Tibial artery (tissue), 4 donors: ENCODE results near the gene MORN5.

Experiments used
- DNase-seq, 2 donors: peaks; one replicate each; pipeline ENCODE4 v3.0.0-alpha.2; 2019
- H3K27ac ChIP-seq, 2 donors: fragments of 200-600 bp; sonication (generic) in 1 of 2; 1 replicate in 1 of 2; 2 replicates in 1 of 2; pipeline ENCODE4 v1.5.1; 2018 to 2019; ENCODE audit warnings: mild to moderate bottlenecking in 1 of 2
- H3K27me3 ChIP-seq, 2 donors: fragments of 200-600 bp; sonication (generic) in 1 of 2; one replicate each; pipeline versions ENCODE4 v1.5.1 to v1.6.0; 2016 to 2019
- H3K36me3 ChIP-seq, 3 donors: fragments of 200-600 bp; sonication (generic) in 2 of 3; one replicate each; pipeline ENCODE4 v1.5.1; 2016 to 2019; ENCODE audit warnings: mild to moderate bottlenecking in 2 of 3
- H3K4me1 ChIP-seq, 4 donors: fragments of 200-600 bp; sonication (generic) in 2 of 4; 1 replicate in 3 of 4; 2 replicates in 1 of 4; pipeline ENCODE4 v1.5.1; 2016 to 2019
- H3K4me3 ChIP-seq, 2 donors: fragments of 200-600 bp; sonication (generic) in 1 of 2; 1 replicate in 1 of 2; 2 replicates in 1 of 2; pipeline ENCODE4 v1.5.1; 2018 to 2019; ENCODE audit warnings: mild to moderate bottlenecking in 2 of 2
- H3K9me3 ChIP-seq, 3 donors: fragments of 200-600 bp; sonication (generic) in 1 of 3; one replicate each; pipeline ENCODE4 v1.5.1; 2016 to 2019
- intact Hi-C: fragments of 100-400 bp; cut with DNase I; formaldehyde crosslinking; loops from one replicate; pipeline ENCODE4 v1.15.0; 2023; ENCODE audit warnings: low total_unique reads
- TF ChIP-seq, protein P1 (sequence below), 2 experiments: fragments of 200-600 bp in 1 of 2; fragments of 450-650 bp in 1 of 2; IDR thresholded peaks; one replicate each; pipeline ENCODE4 v1.5.1; 2017 to 2019; ENCODE audit warnings: antibody characterized with exemption in 2 of 2, mild to moderate bottlenecking in 1 of 2, moderate library complexity in 1 of 2

The MORN5 gene

DNA sequence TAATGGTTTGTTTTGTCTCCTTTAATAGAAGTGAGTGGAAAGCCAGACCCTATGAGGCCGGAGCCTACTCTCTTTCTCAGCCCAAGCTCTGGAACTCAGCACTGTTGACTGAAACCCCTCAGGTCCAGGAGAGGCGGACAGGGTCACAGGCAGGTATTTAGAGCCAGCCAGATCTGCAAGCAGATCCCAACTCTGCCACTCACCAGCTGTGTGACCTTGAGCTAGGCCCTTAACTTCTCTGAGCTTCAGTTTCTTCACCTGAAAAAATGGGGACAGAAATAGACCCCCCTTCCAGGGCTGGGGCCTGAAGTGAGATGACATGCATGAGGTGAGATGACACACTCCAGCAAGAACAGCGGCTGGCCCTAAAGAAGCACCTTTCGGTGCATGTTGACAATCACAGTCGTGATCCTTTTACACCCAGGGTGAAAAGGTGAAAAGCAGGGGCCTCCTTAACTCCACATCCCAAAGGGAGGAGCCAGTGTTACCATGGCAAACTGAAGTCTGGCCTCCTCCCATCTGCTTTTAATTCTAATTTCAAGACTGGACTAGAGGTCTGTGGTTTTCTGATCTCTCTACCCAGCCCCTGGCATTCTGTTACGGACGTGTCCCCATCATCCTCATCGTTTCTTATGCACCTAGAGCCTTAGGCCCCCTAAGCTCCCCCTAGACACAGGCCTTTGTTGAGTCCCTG lies 27.2 kb downstream of the MORN5 start:
- no peaks in the 10 kb centered on the region for H3K36me3 ChIP-seq
- no peaks in the 10 kb centered on the region for H3K9me3 ChIP-seq
- DNase-seq: no peak
- peaks cover 0 to 13% of the 10 kb centered on the region in 2 donors for H3K27me3 ChIP-seq
- intact Hi-C loops: no loop called here
- no peaks in the 10 kb centered on the region for H3K4me1 ChIP-seq
- no peak overlapping the region for H3K27ac ChIP-seq
- TF ChIP-seq, protein P1, sequence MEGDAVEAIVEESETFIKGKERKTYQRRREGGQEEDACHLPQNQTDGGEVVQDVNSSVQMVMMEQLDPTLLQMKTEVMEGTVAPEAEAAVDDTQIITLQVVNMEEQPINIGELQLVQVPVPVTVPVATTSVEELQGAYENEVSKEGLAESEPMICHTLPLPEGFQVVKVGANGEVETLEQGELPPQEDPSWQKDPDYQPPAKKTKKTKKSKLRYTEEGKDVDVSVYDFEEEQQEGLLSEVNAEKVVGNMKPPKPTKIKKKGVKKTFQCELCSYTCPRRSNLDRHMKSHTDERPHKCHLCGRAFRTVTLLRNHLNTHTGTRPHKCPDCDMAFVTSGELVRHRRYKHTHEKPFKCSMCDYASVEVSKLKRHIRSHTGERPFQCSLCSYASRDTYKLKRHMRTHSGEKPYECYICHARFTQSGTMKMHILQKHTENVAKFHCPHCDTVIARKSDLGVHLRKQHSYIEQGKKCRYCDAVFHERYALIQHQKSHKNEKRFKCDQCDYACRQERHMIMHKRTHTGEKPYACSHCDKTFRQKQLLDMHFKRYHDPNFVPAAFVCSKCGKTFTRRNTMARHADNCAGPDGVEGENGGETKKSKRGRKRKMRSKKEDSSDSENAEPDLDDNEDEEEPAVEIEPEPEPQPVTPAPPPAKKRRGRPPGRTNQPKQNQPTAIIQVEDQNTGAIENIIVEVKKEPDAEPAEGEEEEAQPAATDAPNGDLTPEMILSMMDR (IDR thresholded peaks at IDR 0.05): no peak
- H3K4me3 ChIP-seq: no peak overlapping the region

DNA sequence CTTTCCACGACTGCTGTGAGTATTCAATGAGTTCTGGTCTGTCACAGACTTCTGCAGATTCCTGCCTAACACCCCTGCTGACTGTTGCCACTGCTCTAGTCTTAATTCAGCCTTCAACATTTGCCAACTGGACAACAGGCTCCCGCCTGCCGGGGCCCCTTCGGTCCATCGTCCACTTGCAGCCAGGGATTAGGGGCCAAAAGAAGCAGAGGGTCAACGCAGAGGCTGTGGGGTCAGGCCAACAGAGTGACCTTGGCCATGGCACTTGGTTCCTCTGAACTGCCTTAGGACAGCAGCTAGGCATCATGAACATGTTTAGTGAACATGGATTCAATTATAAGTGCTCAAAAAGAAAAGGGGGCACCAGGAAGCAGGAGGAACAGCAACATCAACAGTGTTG lies 28.7 kb downstream of the MORN5 start:
- peaks cover 0 to 3% of the 10 kb centered on the region in 2 donors for H3K27me3 ChIP-seq
- intact Hi-C loops: no loop called here

DNA sequence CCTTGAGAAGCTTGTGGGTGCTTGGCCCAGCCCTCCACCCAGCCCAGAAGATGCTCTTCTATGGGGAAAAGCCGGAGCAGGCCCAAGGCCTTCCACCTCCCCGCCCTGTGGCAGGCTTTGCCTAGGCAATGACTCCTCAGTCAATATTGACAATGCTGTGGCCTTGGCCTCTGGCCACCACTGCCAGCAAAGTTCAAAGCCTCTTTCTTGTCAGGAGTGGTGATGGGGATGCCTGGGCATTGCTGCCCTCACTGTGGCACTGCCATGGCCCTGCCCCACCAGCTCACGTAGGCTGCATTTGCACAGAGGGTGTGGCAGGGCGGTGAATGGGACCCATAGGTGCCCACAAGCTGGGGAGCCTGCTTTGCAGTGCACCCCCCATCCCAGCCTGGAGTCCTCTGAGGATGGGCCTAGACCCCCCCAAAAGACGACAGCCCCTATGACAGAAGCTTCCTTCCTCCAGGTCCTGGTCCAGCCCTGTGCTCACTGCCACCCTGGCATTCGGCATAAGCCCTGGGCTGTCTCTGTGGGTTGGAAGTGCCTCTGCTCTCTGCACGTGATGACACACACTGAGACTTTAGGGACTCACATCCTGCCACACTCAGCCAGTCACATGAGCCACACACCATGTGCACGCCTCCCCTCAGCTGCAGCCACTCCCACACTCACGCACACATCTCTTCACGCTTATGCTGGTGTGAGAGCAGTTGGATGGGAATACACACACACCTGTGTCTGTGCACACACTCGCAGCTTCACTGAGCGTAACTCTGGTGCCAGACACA lies 31.1 kb downstream of the MORN5 start:
- Histone ChIP-seq H3K36me3 (no peaks in the 10 kb centered on the region), H3K27me3 (no peaks in the 10 kb centered on the region), H3K4me1 (no peaks in the 10 kb centered on the region), H3K4me3 (no peak overlapping the region), H3K9me3 (no peaks in the 10 kb centered on the region), H3K27ac (no peak overlapping the region)
- intact Hi-C loops: no loop called here
- DNase-seq: no peak
- TF ChIP-seq, protein P1 (IDR thresholded peaks at IDR 0.05): no peak

More for the DNA sequence above, 28.7 kb downstream of the MORN5 start:
- Histone ChIP-seq H3K4me1 (no peaks in the 10 kb centered on the region), H3K36me3 (no peaks in the 10 kb centered on the region), H3K9me3 (no peaks in the 10 kb centered on the region), H3K27ac (no peak overlapping the region), H3K4me3 (no peak overlapping the region)
- no peak for DNase-seq
- TF ChIP-seq, protein P1 (IDR thresholded peaks at IDR 0.05): no peak

DNA sequence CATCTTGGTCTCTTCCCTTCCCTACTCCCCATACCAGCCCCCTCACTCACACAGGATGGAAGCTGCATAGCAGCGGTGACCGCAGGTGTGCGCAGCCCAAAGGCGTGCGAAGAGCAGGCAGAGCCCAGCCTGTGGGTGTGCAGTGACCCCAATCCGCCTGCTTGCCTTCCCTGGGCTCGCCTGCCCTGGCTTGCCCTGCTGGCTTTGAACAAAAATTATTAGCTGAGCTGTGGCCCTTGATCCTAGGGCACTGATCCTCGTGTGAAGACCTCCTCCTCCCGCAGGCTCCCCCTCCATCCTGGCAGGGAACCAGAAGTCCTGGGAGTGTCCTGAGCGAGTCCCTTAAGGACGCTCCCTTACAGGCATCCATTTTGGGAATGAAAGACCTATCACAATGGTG lies 31.9 kb downstream of the MORN5 start:
- Histone ChIP-seq H3K36me3 (no peaks in the 10 kb centered on the region), H3K4me1 (no peaks in the 10 kb centered on the region), H3K27me3 (no peaks in the 10 kb centered on the region), H3K4me3 (no peak overlapping the region), H3K9me3 (no peaks in the 10 kb centered on the region), H3K27ac (no peak overlapping the region)
- TF ChIP-seq, protein P1 (IDR thresholded peaks at IDR 0.05): no peak
- intact Hi-C loops: no loop called here
- no peak for DNase-seq

DNA sequence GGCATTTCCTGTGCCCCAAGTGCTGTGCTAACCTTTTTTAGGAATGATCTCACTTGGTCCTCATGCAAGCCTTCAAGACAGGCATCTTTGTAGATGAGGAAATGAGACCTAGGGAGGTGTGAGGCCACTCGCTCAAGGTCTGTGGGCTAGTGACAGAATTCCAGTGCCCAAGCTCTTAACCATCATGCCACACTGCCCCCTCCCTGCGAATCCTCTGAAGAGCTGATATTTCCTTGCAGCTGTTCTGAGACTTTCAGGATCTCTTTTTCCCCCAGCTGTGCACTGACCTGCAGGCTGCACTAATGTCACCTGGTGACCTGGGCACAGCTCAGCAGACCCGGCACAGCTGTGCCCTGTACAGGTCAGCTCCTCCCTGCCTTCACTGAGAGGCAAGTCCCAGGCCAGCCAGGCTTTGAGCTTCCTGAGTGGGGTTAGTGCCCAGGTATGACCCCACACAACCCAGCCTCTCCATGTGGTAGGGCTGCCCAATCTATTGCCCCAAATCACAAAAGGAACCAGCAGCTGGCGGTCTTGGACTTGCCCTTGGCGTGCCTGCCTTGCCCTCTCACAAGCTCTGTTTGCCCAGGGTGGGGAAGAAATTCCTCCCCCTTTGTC lies 32.7 kb downstream of the MORN5 start:
- H3K27ac ChIP-seq: no peak overlapping the region
- DNase-seq: no peak
- intact Hi-C loops: no loop called here
- H3K4me1 ChIP-seq: no peaks in the 10 kb centered on the region
- no peaks in the 10 kb centered on the region for H3K9me3 ChIP-seq
- TF ChIP-seq, protein P1 (IDR thresholded peaks at IDR 0.05): no peak
- H3K4me3 ChIP-seq: no peak overlapping the region
- H3K36me3 ChIP-seq: no peaks in the 10 kb centered on the region
- peaks cover 0 to 4% of the 10 kb centered on the region in 2 donors for H3K27me3 ChIP-seq
